Neutrophil (primary cell): ENCODE measurements around the gene SYNRG.
A peak's percentile ranks its signal among the peaks of the same experiment; 100 is the strongest.
"Not testable (repeated sequence)": the region's sequence is repeated elsewhere in the genome, so short reads cannot be mapped to it uniquely, and the experiment has no call there.

Experiments
- H3K27ac ChIP-seq: fragments of 200-600 bp; sonication (generic); 2 replicates; pipeline ENCODE4 v1.5.1; 2016; ENCODE audit warnings: mild to moderate bottlenecking, moderate library complexity
- H3K27me3 ChIP-seq: fragments of 200-600 bp; sonication (generic); 2 replicates; pipeline ENCODE4 v1.6.0; 2016; ENCODE audit warnings: mild to moderate bottlenecking
- H3K36me3 ChIP-seq: fragments of 200-600 bp; sonication (generic); 2 replicates; pipeline ENCODE4 v1.5.1; 2017
- H3K4me1 ChIP-seq, 2 experiments: fragments of 200-600 bp in 1 of 2; sonication (generic) in 1 of 2; 1 replicate in 1 of 2; 2 replicates in 1 of 2; pipeline versions ENCODE4 v1.5.1 to v1.6.1; 2013 to 2016; ENCODE audit warnings: low read depth in 1 of 2, low read length in 1 of 2, mild to moderate bottlenecking in 1 of 2, moderate library complexity in 1 of 2; ENCODE audit not compliant: control insufficient read depth in 1 of 2, insufficient read depth in 1 of 2
- H3K4me3 ChIP-seq, 2 experiments: fragments of 200-600 bp in 1 of 2; sonication (generic) in 1 of 2; 1 replicate in 1 of 2; 2 replicates in 1 of 2; pipeline ENCODE4 v1.5.1; 2013 to 2016; ENCODE audit warnings: low read depth in 1 of 2, low read length in 1 of 2, mild to moderate bottlenecking in 1 of 2, moderate library complexity in 1 of 2
- H3K9me3 ChIP-seq: fragments of 200-600 bp; sonication (generic); 2 replicates; pipeline ENCODE4 v1.5.1; 2016
- CTCF ChIP-seq: fragments of 200-600 bp; sonication (generic); IDR thresholded peaks from 2 replicates; pipeline ENCODE4 v1.5.1; 2016; ENCODE audit warnings: antibody characterized with exemption

SYNRG gene

GRCh38 chr17:37637956-37638355, 28.7 kb upstream of the SYNRG start:
- no peak for TF ChIP-seq CTCF
- Histone ChIP-seq H3K4me1 (peaks cover 8 to 11% of the 10 kb centered on the region in 2 experiments), H3K27ac (no peak overlapping the region), H3K36me3 (peaks cover 26% of the 10 kb centered on the region), H3K4me3 (no peak overlapping the region), H3K27me3 (no peaks in the 10 kb centered on the region), H3K9me3 (no peaks in the 10 kb centered on the region)

- not testable (repeated sequence) for H3K9me3 ChIP-seq, H3K4me1 ChIP-seq, H3K27me3 ChIP-seq, H3K4me3 ChIP-seq, H3K27ac ChIP-seq
- H3K36me3 ChIP-seq = peaks cover 83% of the 10 kb centered on the region
Observed at GRCh38 chr17:37616430-37616829, 7.2 kb upstream of the SYNRG start.

GRCh38 chr17:37614823-37615222, 5.6 kb upstream of the SYNRG start:
- Histone ChIP-seq H3K4me3 (no peak overlapping the region), H3K36me3 (peaks cover 67% of the 10 kb centered on the region), H3K27me3 (no peaks in the 10 kb centered on the region), H3K4me1 (peaks cover 2% of the 10 kb centered on the region in 2 experiments), H3K27ac (no peak overlapping the region), H3K9me3 (no peaks in the 10 kb centered on the region)
- TF ChIP-seq CTCF = no peak

- no peaks in the 10 kb centered on the region for H3K27me3 ChIP-seq
- peaks cover 5 to 6% of the 10 kb centered on the region in 2 experiments for H3K4me1 ChIP-seq
- no peak overlapping the region for H3K27ac ChIP-seq
- H3K4me3 ChIP-seq = no peak overlapping the region
- TF ChIP-seq CTCF = no peak
- H3K9me3 ChIP-seq = no peaks in the 10 kb centered on the region
- H3K36me3 ChIP-seq = peaks cover 62% of the 10 kb centered on the region
Observed at GRCh38 chr17:37614391-37614790, 5.2 kb upstream of the SYNRG start.

GRCh38 chr17:37610971-37611370, 1.8 kb upstream of the SYNRG start:
- Histone ChIP-seq H3K36me3 (peaks cover 28% of the 10 kb centered on the region), H3K27ac (no peak overlapping the region), H3K9me3 (no peaks in the 10 kb centered on the region), H3K4me3 (no peak overlapping the region), H3K27me3 (no peaks in the 10 kb centered on the region), H3K4me1 (peaks cover 27 to 31% of the 10 kb centered on the region in 2 experiments)
- TF ChIP-seq CTCF = no peak

- H3K4me3 ChIP-seq = peak overlapping the region; percentile 84 to 87
- H3K27me3 ChIP-seq, H3K27ac ChIP-seq, H3K9me3 ChIP-seq: not testable (repeated sequence)
- peaks cover 19% of the 10 kb centered on the region for H3K36me3 ChIP-seq
- peaks cover 36% of the 10 kb centered on the region in 2 experiments for H3K4me1 ChIP-seq
Observed at GRCh38 chr17:37610041-37610420, 813 bp upstream of the SYNRG start.
